ENCODE data around the gene ALS2CL.

DNA sequence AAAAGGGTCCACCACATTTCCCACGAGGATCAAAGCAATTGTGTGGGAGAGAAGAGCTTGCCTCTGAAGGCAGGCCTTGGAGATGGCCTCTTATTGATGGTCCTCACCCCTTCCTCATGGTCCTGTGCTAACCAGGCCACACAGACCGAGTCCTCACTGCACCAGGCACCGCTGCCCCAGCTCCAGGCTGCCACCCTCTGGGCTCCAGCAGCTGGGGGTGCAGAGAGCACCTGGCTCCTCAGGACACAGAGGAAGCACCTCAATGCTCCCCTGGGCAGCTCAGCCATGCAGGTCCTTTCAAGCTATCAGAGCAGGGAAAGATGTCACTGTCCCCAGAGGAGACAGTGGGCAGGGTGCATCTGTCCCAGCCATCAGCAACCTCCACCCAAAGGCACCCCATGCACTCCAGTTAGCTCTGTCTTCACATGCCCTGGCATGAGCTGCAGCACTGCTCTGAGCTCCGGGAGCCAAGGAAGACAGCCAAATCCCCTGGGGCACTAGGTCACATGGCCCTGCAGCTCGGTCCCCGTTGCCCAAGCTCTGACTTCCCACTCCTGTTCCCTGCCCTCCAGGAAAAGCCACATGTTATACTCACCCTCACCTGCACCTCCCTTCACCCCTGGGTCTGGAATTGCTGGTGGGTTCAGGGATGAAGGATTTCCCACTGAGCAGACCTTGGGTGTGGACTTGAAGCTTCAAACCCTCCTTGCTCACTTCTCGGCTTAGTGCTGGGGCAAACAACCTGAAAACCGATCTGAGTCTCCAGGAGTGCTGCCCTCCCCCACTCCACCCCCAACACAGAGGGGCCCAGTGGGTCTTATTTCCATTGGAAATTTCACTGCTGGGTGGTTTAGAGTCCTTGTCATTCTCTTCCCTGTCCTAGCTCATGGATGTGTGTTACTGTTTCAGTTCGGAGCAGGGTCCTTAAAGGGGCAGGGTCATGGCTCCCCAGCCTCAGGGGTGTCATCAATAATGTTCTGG lies 32.6 kb downstream of the ALS2CL start:
- TF ChIP-seq POLR2A (IDR thresholded peaks at IDR 0.05; ENCODE audit: low read depth, low read length), result no peak
- TF ChIP-seq TAF1 (IDR thresholded peaks at IDR 0.05; ENCODE audit: borderline replicate concordance, low read depth, low read length), result no peak

Measured in GM12892 (cell line).